OCI-LY7 (cell line): ENCODE measurements around the gene TBC1D30. TPM values are rescaled to one million over a fixed set of nuclear protein-coding genes. Genes with fewer than 3 reads are reported as not detected.

Experiments
- BruUV-seq: library from RNA; stranded (reverse); fragments of 400-500 nt; replicated peaks from 2 replicates; lab custom pipeline; 2021; lab: Mats Ljungman, UMichigan
- CTCF ChIA-PET: fragments of 300-600 bp; sonication (Branson Sonifier 250); formaldehyde crosslinking; loops from one replicate; lab custom pipeline; 2022; ENCODE audit warnings: antibody characterized with exemption; ENCODE audit not compliant: unreplicated experiment; lab: Charles Lee
- POLR2A ChIA-PET: fragments of 300-600 bp; sonication (Branson Sonifier 250); formaldehyde crosslinking; loops from one replicate; lab custom pipeline; 2022; ENCODE audit warnings: antibody characterized with exemption; lab: Charles Lee
- DNase-seq: peaks from one replicate; pipeline ENCODE4 v3.0.0-alpha.2; 2015; ENCODE audit warnings: low spot score
- H2AFZ ChIP-seq: fragments of 200-600 bp; sonication (generic), shearing (Covaris generic); 2 replicates; pipeline ENCODE4 v1.6.1; 2014; ENCODE audit warnings: mild to moderate bottlenecking, antibody characterized with exemption, low read length, moderate library complexity
- H3K27ac ChIP-seq: fragments of 200-600 bp; sonication (generic); 2 replicates; pipeline ENCODE4 v1.5.1; 2014; ENCODE audit warnings: mixed run types, low read depth, mild to moderate bottlenecking, moderate library complexity, low read length, inconsistent platforms; ENCODE audit not compliant: poor library complexity, severe bottlenecking
- H3K36me3 ChIP-seq: fragments of 200-600 bp; sonication (generic); 2 replicates; pipeline ENCODE4 v1.6.1; 2014; ENCODE audit warnings: mild to moderate bottlenecking, antibody characterized with exemption, low read length, moderate library complexity, mixed read lengths; ENCODE audit not compliant: insufficient read depth
- H3K4me1 ChIP-seq: fragments of 200-600 bp; sonication (generic); 2 replicates; pipeline ENCODE4 v1.5.1; 2014; ENCODE audit warnings: mild to moderate bottlenecking, low read length; ENCODE audit not compliant: insufficient read depth, poor library complexity, severe bottlenecking
- H3K4me2 ChIP-seq: fragments of 200-600 bp; sonication (generic); 2 replicates; pipeline ENCODE4 v1.6.1; 2014; ENCODE audit warnings: mild to moderate bottlenecking, low read length
- H3K4me3 ChIP-seq: fragments of 200-600 bp; sonication (generic); 2 replicates; pipeline ENCODE4 v1.5.1; 2014; ENCODE audit warnings: mild to moderate bottlenecking, low read depth, low read length; ENCODE audit not compliant: poor library complexity, severe bottlenecking
- H3K79me2 ChIP-seq: fragments of 200-600 bp; sonication (generic); 2 replicates; pipeline ENCODE4 v1.6.1; 2016; ENCODE audit warnings: low read depth, mild to moderate bottlenecking, low read length, moderate library complexity, mixed read lengths; ENCODE audit not compliant: insufficient read depth
- H3K9me2 ChIP-seq: fragments of 200-600 bp; sonication (generic); 2 replicates; pipeline ENCODE4 v1.6.1; 2016; ENCODE audit warnings: mild to moderate bottlenecking, low read length, mixed read lengths; ENCODE audit not compliant: insufficient read depth
- H3K9me3 ChIP-seq: fragments of 200-600 bp; sonication (generic); 2 replicates; pipeline ENCODE4 v1.6.1; 2014; ENCODE audit warnings: mild to moderate bottlenecking, mixed run types, low read length, mixed read lengths
- H4K20me1 ChIP-seq: fragments of 200-600 bp; sonication (generic); 2 replicates; pipeline ENCODE4 v1.6.1; 2014; ENCODE audit warnings: mild to moderate bottlenecking, antibody characterized with exemption, low read length, moderate library complexity, mixed read lengths; ENCODE audit not compliant: insufficient read depth
- EZH2phosphoT487 ChIP-seq: fragments of 200-600 bp; sonication (generic); IDR thresholded peaks from 2 replicates; pipeline ENCODE4 v1.6.1; 2018; ENCODE audit warnings: low read depth, borderline replicate concordance, mild to moderate bottlenecking, mixed run types, antibody characterized with exemption, low read length, moderate library complexity, mixed read lengths
- intact Hi-C: fragments of 100-400 bp; cut with micrococcal nuclease; formaldehyde crosslinking; loops from one replicate; pipeline ENCODE4 v1.10.0; 2022; ENCODE audit not compliant: unreplicated experiment
- total RNA-seq, 2 experiments: library from RNA; depleted of rRNA in 1 of 2; stranded (reverse); fragments of >200 nt in 1 of 2; shearing (Covaris generic) in 1 of 2; gene quantifications; 2 replicates each; pipeline ENCODE4 v1.2.3, GENCODE V29; 2014 to 2022
- TF ChIP-seq, protein P1 (sequence below): fragments of 200-600 bp; sonication (generic); conservative IDR thresholded peaks from 2 replicates; pipeline ENCODE4 v1.5.1; 2014; ENCODE audit warnings: mild to moderate bottlenecking, antibody characterized with exemption, low read length, moderate library complexity, mixed read lengths

Gene TBC1D30
- total RNA-seq, 2 experiments from 2014 or later: 0.13 to 4.6 TPM

DNA sequence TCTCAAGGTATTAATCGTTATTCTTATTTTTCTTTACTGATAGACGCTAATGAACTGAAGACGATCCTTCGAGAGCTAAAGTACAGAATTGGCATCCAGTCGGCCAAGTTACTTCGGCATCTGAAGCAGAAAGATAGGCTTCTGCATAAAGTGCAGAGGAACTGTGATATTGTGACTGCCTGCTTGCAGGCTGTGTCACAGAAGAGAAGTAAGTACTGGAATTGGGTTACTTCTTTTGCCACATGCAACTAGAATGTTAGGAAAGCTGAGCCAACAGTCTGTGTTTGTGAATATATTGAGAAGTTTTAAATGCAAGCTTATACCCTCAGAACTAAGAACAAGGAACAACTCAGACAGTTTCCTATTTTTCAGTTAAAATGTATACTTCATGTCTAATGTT is 38.6 kb upstream of the TBC1D30 start:
- ChIA-PET CTCF (no interaction called here), POLR2A (interaction anchor here (1.1 to 1.3 kb wide), 2 partner anchors 12 to 15 kb away, joined by 3 to 5 read pairs; no protein-coding TSS in a partner anchor)
- H3K4me3 ChIP-seq: no peak overlapping the region
- DNase-seq: no peak
- no peaks in the 10 kb centered on the region for H3K9me3 ChIP-seq
- TF ChIP-seq EZH2phosphoT487: no peak
- TF ChIP-seq, protein P1, sequence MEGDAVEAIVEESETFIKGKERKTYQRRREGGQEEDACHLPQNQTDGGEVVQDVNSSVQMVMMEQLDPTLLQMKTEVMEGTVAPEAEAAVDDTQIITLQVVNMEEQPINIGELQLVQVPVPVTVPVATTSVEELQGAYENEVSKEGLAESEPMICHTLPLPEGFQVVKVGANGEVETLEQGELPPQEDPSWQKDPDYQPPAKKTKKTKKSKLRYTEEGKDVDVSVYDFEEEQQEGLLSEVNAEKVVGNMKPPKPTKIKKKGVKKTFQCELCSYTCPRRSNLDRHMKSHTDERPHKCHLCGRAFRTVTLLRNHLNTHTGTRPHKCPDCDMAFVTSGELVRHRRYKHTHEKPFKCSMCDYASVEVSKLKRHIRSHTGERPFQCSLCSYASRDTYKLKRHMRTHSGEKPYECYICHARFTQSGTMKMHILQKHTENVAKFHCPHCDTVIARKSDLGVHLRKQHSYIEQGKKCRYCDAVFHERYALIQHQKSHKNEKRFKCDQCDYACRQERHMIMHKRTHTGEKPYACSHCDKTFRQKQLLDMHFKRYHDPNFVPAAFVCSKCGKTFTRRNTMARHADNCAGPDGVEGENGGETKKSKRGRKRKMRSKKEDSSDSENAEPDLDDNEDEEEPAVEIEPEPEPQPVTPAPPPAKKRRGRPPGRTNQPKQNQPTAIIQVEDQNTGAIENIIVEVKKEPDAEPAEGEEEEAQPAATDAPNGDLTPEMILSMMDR: no peak
- no peaks in the 10 kb centered on the region for H3K9me2 ChIP-seq
- intact Hi-C loops: no loop called here
- no peaks in the 10 kb centered on the region for H3K79me2 ChIP-seq
- no peaks in the 10 kb centered on the region for H3K36me3 ChIP-seq
- peaks cover 7% of the 10 kb centered on the region for H3K4me1 ChIP-seq
- no peak overlapping the region for H3K27ac ChIP-seq
- H3K4me2 ChIP-seq: no peak overlapping the region
- no peaks in the 10 kb centered on the region for H4K20me1 ChIP-seq
- no TSS peak for BruUV-seq
- H2AFZ ChIP-seq: no peak overlapping the region

- no peaks in the 10 kb centered on the region for H4K20me1 ChIP-seq
- H3K9me2 ChIP-seq: no peaks in the 10 kb centered on the region
- no peaks in the 10 kb centered on the region for H3K36me3 ChIP-seq
- ChIA-PET POLR2A (interaction anchor here (1.0 kb wide), 1 partner anchor 8 kb away, joined by 5 read pairs; no protein-coding TSS in a partner anchor), CTCF (no interaction called here)
- H3K4me1 ChIP-seq: no peaks in the 10 kb centered on the region
- no peak overlapping the region for H3K4me2 ChIP-seq
- BruUV-seq: no TSS peak
- no peak overlapping the region for H3K4me3 ChIP-seq
- no peak overlapping the region for H3K27ac ChIP-seq
- TF ChIP-seq EZH2phosphoT487: no peak
- TF ChIP-seq, protein P1: no peak
- no peaks in the 10 kb centered on the region for H3K79me2 ChIP-seq
- intact Hi-C loops: no loop called here
- H3K9me3 ChIP-seq: no peaks in the 10 kb centered on the region
- DNase-seq: no peak
- H2AFZ ChIP-seq: no peak overlapping the region
Measured at GRCh38 chr12:64790166-64790565, 34.3 kb upstream of the TBC1D30 start.

GRCh38 chr12:64791036-64791435 is 33.4 kb upstream of the TBC1D30 start:
- no peak for DNase-seq
- no peaks in the 10 kb centered on the region for H3K9me3 ChIP-seq
- ChIA-PET POLR2A (interaction anchor here (0.7 to 1.0 kb wide), 2 partner anchors 8 to 278 kb away, joined by 3 to 5 read pairs; no protein-coding TSS in a partner anchor), CTCF (no interaction called here)
- no peaks in the 10 kb centered on the region for H4K20me1 ChIP-seq
- H2AFZ ChIP-seq: no peak overlapping the region
- no peak for TF ChIP-seq EZH2phosphoT487
- TF ChIP-seq, protein P1: no peak
- BruUV-seq: no TSS peak
- no peak overlapping the region for H3K4me2 ChIP-seq
- H3K79me2 ChIP-seq: no peaks in the 10 kb centered on the region
- intact Hi-C loops: no loop called here
- no peaks in the 10 kb centered on the region for H3K36me3 ChIP-seq
- no peak overlapping the region for H3K4me3 ChIP-seq
- no peak overlapping the region for H3K27ac ChIP-seq
- no peaks in the 10 kb centered on the region for H3K4me1 ChIP-seq
- H3K9me2 ChIP-seq: no peaks in the 10 kb centered on the region
